Measurements from ENCODE around the gene SMAD5. TPM values are rescaled to one million over a fixed set of nuclear protein-coding genes. Genes with fewer than 3 reads are reported as not detected.

Gene SMAD5
- total RNA-seq, 1 donor from 2014 or later: 52.7 TPM

- no peaks in the 10 kb centered on the region for H3K36me3 ChIP-seq
- no peaks in the 10 kb centered on the region for H3K4me1 ChIP-seq
- no peak overlapping the region for H3K27ac ChIP-seq
- DNase-seq: no peak
- H3K27me3 ChIP-seq: peaks cover 18% of the 10 kb centered on the region
- H3K4me3 ChIP-seq: no peak overlapping the region
- TF ChIP-seq CTCF (IDR thresholded peaks at IDR 0.05): no peak
- no peaks in the 10 kb centered on the region for H3K9me3 ChIP-seq
- intact Hi-C loops (cut with DNase I): no loop called here
- ATAC-seq: no peak
Measured at GRCh38 chr5:136228136-136228757, 95.6 kb downstream of the SMAD5 start.

GRCh38 chr5:136230176-136230575 lies 97.5 kb downstream of the SMAD5 start:
- intact Hi-C loops (cut with DNase I): no loop called here
- H3K9me3 ChIP-seq: no peaks in the 10 kb centered on the region
- H3K27ac ChIP-seq: no peak overlapping the region
- H3K36me3 ChIP-seq: no peaks in the 10 kb centered on the region
- TF ChIP-seq CTCF (IDR thresholded peaks at IDR 0.05): no peak
- no peak overlapping the region for H3K4me3 ChIP-seq
- DNase-seq: no peak
- no peaks in the 10 kb centered on the region for H3K4me1 ChIP-seq
- peaks cover 8% of the 10 kb centered on the region for H3K27me3 ChIP-seq
- ATAC-seq: no peak

- TF ChIP-seq CTCF (IDR thresholded peaks at IDR 0.05): no peak
- Histone ChIP-seq H3K27ac (no peak overlapping the region), H3K36me3 (no peaks in the 10 kb centered on the region), H3K4me3 (no peak overlapping the region), H3K9me3 (no peaks in the 10 kb centered on the region), H3K4me1 (no peaks in the 10 kb centered on the region), H3K27me3 (peaks cover 5% of the 10 kb centered on the region)
- DNase-seq (no peak), ATAC-seq (no peak)
- intact Hi-C loops (cut with DNase I): no loop called here
Measured at GRCh38 chr5:136232316-136232715, 99.7 kb downstream of the SMAD5 start.

Other genes with a start within 250 kb of the SMAD5 start
- not detected for gene IL9, start 237.0 kb upstream of the SMAD5 start, total RNA-seq
- gene LECT2, start 177.9 kb upstream of the SMAD5 start, total RNA-seq: not detected
- 96.7 TPM for gene TGFBI, start 103.9 kb upstream of the SMAD5 start, total RNA-seq
- gene SMIM32, start 60.3 kb downstream of the SMAD5 start, total RNA-seq: not detected
- not detected for gene TRPC7, start 232.7 kb downstream of the SMAD5 start, total RNA-seq

Data from upper lobe of right lung (tissue), 1 donor.